Left lobe of liver (tissue), 2 donors: ENCODE results near the gene PLEKHM2. TPM values are rescaled to one million over a fixed set of nuclear protein-coding genes. Genes with fewer than 3 reads are reported as not detected.
"Not testable (repeated sequence)": the region's sequence is repeated elsewhere in the genome, so short reads cannot be mapped to it uniquely, and the experiment has no call there.

Experiments
- ATAC-seq: fragments of 200-7000 bp; cut with Tn5 transposase; one replicate; pipeline ENCODE4 v1.9.1; 2020; ENCODE audit warnings: mild to moderate bottlenecking, moderate library complexity
- DNase-seq: peaks from one replicate; pipeline ENCODE4 v3.0.0-alpha.2; 2020; ENCODE audit warnings: low spot score
- total RNA-seq: library from RNA; stranded (reverse); gene quantifications from one replicate; pipeline ENCODE4 v1.2.1, GENCODE V29; 2021
- donor health status: DM: no; HTN: no; CAD: no; lungs with moderate emphysema.
- donor health status: DM: no; HTN: yes; CAD: no.

Gene PLEKHM2, protein sequence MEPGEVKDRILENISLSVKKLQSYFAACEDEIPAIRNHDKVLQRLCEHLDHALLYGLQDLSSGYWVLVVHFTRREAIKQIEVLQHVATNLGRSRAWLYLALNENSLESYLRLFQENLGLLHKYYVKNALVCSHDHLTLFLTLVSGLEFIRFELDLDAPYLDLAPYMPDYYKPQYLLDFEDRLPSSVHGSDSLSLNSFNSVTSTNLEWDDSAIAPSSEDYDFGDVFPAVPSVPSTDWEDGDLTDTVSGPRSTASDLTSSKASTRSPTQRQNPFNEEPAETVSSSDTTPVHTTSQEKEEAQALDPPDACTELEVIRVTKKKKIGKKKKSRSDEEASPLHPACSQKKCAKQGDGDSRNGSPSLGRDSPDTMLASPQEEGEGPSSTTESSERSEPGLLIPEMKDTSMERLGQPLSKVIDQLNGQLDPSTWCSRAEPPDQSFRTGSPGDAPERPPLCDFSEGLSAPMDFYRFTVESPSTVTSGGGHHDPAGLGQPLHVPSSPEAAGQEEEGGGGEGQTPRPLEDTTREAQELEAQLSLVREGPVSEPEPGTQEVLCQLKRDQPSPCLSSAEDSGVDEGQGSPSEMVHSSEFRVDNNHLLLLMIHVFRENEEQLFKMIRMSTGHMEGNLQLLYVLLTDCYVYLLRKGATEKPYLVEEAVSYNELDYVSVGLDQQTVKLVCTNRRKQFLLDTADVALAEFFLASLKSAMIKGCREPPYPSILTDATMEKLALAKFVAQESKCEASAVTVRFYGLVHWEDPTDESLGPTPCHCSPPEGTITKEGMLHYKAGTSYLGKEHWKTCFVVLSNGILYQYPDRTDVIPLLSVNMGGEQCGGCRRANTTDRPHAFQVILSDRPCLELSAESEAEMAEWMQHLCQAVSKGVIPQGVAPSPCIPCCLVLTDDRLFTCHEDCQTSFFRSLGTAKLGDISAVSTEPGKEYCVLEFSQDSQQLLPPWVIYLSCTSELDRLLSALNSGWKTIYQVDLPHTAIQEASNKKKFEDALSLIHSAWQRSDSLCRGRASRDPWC
- total RNA-seq, result 22.0 TPM

DNA sequence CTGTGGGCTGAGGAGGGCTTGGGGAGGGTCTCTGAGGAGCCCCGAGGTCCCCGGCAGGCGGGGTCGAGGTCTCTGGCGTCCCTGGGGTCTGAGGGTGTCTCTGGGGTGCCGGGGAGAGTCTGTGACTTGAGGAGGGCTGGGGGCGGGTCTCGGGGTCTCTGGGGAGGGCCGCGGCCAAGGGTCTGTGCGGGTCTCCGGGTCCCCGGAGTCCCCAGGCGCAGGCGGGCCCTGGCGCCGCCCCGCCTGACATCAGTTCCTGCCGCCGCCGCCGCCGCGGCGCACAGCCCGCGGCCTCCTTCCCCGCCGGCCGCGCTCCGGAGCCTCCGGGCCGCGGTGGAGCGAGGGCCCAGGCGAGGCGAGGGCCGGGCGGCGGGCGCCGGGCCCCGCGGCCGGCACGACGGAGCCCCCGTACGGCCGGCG lies at the start of gene PLEKHM2:
Gene PLEKHM2 (plus strand): TSS at position 279 of the 420 bp plus-strand sequence. CDS start 239 bp downstream, outside the sequence.
- peak; percentile 82 for ATAC-seq
- DNase-seq, result no peak

DNA sequence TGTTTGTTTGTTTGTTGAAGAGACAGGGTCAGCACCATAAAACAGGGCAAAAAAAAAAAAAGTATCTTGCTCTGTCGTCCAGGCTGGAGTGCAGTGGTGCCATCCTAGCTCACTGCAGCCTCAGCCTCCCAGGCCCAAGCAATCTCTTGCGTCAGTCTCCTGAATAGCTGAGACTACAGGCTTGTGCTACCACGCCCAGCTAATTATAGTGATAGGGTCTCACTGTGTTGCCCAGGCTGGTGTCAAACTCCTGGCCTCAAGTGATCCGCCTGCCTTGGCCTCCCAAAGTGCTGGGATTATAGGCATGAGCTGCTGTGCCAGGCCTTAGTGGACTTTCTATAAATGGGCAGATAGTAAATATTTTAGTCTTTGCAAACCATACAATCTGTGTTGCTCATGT lies 47.7 kb upstream of the PLEKHM2 start:
- ATAC-seq, result no peak

DNA sequence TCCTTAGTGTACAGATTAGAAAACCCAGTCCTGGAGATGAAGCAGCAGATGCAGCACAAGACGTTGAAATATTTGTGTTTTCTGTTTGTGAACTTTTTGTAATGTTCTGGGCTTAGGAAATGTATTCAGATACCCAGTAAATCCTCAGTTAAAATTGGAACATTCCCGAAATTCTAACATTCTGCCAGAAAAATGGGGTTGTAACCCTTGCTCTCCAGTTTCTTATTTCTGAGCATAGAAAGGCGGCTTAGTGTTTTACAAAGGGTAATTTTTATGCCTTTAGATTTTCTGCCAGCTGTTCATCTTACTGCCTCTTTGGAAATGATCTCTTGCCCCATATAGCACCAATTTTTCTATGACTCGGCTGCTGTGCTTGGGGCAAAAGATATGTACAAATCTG lies 46.3 kb upstream of the PLEKHM2 start:
- no peak for DNase-seq
- ATAC-seq, result no peak

More for the DNA sequence above, 47.7 kb upstream of the PLEKHM2 start:
- DNase-seq, result no peak

DNA sequence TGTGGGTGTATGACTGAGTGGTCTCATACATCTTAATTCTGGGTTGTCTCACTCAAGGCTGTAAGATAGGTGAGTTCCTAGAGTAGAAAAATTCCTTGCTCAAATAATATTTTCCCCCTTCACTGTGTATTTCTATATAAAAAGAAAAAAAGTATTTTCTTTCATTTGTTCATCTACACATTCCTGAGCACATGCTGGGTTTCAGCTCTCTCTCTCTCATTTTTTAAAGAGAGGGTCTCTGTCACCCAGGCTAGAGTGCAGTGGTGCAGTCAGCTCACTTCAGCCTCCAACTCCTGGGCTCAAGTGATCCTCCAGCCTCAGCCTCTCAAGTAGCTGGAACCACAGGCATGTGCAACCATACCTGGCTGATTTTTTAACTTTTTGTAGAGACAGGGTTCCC lies 44.9 kb upstream of the PLEKHM2 start:
- ATAC-seq (no peak), DNase-seq (no peak)

DNA sequence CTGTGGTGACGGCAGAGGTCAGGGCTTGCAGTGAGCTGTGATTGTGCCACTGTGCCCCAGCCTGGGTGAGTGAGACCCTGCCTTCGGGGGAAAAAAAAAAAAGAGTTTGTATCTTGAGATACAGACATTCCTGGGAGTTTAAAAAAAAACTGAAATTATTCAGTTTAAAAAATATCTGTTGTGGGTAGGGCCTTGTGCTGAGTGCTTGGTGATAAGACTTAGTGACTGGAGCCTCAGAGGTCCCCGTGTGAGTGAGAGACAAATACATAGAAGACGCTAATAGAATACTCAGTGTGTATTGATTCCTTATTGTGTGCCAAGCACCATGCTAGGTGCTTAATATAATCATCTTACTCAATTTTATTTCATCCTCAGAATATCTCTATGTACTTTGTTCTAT lies 44.2 kb upstream of the PLEKHM2 start:
- no peak for DNase-seq
- ATAC-seq, result no peak

DNA sequence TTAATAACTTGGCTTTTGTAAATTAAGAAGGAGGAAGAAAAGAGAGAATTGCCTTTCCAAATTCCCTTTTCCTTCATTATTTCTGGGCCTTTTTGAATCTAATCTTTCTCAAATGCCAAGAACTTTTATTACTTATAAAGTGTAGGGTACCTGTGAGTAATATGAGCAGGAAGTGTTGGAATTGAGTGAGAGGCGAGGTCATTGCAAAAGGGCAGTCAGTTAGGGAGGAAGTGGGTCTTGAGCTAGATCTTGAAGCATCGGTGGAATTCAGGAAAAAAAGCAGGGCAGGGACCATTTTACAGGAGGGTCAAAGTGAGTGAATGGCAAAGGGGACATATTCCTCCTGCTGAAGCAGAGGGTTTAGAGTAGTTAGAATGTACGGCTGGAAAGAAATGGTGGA lies 43.5 kb upstream of the PLEKHM2 start:
- ATAC-seq, result no peak

DNA sequence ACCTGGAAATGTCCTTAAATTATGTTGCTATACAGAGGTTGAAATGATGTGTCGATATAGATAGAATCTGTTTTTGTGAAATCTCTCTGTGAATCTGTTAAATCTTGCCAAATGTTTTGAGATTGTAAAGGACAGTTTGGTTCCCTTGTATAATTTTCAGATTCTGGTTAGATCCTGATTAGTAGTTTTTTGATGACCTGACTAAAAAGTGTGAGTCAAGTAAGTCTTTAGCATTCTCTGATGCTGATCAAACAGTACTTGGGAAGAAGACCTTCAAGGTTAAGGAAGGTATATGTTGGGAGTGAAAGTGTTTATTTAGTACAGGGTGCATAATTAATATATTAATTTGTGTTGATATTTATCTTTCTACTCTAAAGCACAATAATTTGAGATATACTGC lies 34.2 kb upstream of the PLEKHM2 start:
- DNase-seq (no peak), ATAC-seq (no peak)

More for the DNA sequence above, 43.5 kb upstream of the PLEKHM2 start:
- DNase-seq, result no peak

DNA sequence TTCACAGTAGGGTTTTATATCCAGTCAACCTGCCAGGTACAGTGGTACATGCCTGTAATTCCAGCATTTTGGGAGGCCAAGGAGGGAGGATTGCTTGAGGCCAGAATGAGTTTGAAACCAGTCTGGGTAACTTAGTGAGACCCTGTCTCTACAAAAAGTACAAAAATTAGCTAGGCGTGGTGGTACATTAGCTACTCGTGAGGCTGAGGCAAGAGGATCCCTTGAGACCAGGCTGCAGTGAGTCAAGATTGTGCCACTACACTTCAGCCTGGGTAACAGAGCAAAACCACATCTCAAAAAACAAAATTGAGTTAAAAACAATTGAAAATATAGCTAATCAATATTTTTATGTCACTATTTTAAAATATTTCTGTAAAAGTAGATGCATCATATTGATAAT lies 33.7 kb upstream of the PLEKHM2 start:
- DNase-seq, result no peak
- no peak for ATAC-seq

DNA sequence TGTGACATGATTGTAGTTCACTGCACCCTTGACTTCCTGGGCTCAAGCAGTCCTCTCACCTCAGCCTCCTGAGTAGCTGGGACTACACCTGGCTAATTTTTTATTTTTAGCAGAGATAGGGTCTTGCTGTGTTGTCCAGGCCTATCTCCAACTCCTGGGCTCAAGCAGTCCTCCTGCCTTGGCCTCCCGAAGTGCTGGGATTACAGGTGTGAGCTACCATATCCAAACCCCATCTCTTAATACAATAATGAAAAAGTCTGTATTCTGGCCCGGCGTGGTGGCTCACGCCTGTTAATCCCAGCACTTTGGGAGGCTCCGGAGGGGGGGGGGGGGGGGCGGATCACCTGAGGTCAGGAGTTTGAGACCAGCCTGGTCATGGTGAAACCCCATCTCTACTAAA lies 32.0 kb upstream of the PLEKHM2 start:
- not testable (repeated sequence) for DNase-seq, ATAC-seq

DNA sequence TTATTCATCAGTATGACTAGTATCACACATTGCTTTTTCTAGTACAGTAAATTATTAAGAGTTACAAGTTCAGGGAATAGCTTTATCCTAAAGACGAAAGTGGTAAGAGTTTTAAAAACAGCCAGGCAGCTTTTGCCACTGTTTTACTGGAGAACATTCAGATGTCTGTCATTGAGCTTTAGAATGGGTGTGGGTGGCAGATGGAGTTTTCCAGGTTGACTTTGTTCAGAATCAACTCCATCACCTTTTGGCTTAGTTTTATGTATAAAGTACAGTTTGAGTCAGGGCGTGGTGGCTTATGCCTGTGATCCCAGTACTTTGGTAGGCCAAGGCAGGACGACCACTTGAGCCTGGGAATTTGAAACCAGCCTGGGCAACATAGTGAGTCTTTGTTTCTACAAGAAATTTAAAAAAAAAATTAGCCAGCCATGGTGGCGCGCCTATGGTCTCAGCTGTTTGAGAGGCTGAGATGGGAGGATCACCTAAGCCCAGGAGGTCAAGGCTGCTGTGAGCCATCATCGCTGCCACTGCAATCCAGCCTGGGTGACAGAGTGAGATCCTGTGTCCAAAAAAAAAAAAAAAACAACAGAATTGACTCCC lies 29.9 kb upstream of the PLEKHM2 start:
- ATAC-seq (no peak), DNase-seq (no peak)

DNA sequence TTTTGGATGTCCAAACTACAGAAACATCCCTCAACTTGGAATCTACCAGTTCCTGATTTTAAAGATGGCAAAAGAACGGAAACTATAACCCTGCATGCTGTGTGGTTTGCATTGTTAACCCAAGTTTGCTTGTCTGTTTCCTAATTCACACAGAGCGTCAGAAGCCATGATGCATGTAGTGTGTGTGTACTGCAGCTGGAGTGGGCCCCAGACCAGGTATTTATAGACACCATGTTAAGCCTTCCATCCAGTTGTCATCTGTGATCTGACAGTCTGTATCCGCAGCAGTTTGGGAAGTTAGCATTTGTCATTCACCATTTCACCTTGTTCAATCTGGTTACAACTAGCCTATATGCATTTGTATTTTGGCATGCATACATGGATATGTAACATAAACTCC lies 27.7 kb upstream of the PLEKHM2 start:
- ATAC-seq, result no peak

DNA sequence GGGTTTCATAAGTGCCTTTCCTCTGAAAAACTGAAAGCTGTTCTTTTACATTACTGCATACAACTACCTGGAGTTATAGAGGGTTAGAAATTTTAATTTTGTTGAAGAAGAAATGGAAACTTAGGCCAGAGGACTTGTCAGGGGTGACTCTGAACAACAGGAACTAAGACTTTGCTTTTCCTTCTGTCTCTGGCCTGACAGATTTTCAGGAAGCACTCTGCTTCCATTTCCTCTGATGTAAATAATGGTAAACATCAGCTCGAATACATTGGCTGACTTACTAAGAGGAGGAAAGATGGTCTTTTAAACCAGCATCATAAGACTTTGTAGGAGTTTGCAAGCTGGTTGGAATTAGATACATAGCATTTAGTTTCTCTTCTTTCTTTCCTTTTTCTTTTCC lies 27.1 kb upstream of the PLEKHM2 start:
- no peak for ATAC-seq
- DNase-seq, result no peak

More for the DNA sequence above, 27.7 kb upstream of the PLEKHM2 start:
- no peak for DNase-seq

DNA sequence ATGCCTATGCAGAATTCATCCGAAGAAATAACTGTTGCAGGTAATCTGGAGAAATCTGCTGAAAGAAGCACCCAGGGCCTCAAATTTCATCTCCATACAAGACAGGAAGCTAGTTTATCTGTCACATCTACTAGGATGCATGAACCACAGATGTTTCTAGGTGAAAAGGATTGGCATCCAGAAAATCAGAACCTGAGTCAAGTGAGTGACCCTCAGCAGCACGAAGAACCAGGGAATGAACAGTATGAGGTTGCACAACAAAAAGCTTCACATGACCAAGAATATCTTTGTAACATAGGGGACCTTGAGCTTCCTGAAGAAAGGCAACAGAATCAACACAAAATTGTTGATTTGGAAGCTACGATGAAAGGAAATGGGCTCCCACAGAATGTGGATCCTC lies 24.0 kb upstream of the PLEKHM2 start:
- no peak for DNase-seq
- peak; percentile 26 for ATAC-seq

DNA sequence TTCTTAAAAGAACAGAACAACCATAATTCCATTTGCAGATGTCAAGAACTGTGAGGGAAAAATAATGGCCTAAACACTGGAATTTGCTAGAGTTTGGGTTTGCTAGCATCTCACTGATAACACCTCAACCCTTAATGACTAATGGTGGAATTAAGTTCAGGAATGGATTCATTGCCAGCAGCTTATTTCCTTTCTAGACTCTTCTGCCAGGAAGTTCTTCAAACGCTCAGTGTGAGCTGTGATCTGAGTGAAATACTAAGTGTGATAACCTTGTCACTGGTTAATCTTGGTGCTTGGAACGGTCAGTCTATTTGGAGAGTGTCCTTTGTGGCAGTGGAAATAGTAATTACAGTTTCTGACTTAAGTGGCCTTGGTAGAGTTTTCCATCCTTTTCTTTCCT lies 21.6 kb upstream of the PLEKHM2 start:
- ATAC-seq, result no peak
- no peak for DNase-seq

DNA sequence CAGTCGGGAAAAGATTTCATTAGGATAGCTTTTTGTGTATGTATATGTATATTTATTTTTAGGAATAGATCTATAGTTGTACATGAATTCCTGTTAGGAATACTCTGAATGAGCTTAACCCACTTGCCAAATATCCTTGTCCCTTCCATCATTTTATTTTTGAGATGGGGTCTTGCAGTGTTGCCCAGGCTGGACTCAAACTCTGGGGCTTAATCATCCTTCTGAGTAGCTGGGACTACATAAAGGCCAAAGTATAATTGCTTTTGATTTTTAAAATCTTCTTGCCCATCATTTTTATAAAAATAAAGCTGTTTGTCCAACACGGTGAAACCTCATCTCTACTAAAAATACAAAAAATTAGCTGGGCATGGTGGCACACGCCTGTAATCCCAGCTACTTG lies 20.2 kb upstream of the PLEKHM2 start:
- no peak for DNase-seq
- no peak for ATAC-seq

DNA sequence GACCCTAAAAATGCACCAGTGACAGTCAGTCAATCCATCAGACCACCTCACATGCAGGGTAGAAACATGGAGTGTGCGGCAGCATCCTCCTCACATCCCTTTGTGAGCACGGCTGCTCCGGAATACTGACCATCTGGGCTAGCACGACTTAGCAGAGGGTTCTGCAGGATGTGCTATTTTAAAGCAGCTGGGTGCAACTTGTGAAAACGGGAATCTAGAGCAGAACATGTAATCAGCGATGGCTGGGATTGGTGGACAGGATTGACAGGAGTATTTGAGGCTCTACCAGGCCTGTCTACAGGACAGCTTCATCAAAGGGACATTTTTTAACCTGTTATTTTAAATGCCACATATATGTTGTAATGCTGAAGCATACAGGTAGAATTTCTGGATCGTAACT lies 16.8 kb upstream of the PLEKHM2 start:
- DNase-seq (no peak), ATAC-seq (peak; percentile 18)

DNA sequence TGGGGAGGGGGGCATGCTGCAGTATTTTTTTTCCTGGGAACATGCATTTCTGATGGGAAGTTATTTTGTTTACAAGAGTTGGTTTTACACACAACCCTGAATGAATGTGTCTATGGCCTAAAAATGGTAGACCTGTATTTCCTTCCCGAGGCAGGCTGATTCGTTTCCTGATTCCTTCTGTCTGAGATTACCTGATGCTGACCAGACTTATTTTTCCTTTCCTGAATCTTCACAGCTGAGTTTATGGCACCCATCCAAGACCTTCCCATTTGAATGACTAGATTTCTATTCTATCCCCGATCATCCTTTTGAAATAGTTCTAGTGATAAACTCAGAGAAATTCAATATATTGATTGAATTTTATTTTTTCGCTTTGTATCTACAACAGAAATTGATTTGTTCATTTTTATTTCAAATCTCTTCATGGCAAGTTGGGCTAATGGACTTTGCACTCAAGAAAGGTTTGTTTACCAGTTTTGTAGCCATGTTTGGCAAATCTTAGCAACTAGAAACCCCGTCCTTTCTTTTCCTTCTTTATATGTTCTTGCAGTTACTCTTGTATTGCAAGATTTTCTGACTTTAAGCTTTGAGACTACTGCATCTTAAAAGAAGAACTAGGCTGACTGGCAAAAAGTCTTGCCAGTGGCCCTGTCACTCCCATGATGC lies 15.9 kb upstream of the PLEKHM2 start:
- DNase-seq, result no peak
- no peak for ATAC-seq

DNA sequence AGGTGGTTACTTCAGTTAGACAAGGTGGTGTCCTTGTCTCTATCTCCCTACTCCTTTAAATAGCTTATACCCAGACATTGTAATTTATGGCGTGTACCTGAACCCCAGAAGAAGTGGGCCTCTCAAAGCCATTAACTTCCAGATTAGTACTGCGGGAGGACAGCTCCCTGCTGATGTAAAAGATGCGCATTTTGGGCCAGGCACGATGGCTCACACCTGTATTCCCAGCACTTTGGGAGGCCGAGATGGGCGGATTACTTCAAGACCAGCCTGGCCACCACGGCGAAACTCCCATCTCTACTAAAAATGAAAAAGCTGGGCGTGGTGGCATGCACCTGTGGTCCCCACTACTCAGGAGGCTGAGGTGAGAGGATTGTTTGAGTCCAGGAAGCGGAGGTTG lies 15.0 kb upstream of the PLEKHM2 start:
- DNase-seq (no peak), ATAC-seq (no peak)

DNA sequence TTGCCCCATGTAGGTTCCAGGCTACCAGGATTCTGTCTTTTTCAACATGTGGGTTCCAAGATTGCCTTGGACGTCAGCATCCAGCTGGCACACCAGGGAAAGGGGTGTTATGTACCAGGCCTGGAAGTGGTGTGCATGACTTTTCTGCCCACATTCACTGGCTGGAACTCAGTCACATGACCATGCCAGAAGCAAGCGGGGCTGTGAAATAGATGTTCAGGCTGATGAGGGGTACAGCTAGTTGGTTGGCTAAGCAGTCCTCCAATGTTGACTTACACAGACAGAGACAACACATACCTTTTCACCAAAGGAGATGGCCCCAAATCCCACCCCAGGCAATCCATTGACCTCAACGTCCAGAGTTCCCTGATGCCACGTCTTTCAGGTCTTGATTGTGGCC lies 14.3 kb upstream of the PLEKHM2 start:
- ATAC-seq (no peak), DNase-seq (no peak)

DNA sequence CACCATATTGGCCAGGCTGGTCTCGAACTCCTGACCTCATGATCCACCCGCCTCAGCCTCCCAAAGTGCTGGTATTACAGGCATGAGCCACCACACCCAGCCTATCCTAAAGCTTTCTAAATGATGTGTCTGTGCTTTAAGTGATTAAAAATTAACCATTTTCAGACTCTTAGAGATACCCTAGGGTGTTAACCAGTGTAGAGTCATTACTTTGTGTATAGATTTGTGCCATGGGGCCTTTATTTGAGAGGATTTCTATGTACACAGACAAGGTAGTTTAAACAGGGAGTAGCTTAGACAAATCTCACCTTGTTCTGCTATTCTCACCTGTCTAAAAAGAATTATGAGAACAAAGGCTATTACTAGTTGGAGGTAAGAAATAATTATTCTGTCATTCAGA lies 12.7 kb upstream of the PLEKHM2 start:
- DNase-seq, result no peak
- no peak for ATAC-seq
